Measurements from ENCODE around the gene EEPD1. TPM values are rescaled to one million over a fixed set of nuclear protein-coding genes. Genes with fewer than 3 reads are reported as not detected.

Gene EEPD1
- polyA plus RNA-seq, 1 of the 3 experiments (the other 2 are of a cell fraction) = 5.0 TPM

DNA sequence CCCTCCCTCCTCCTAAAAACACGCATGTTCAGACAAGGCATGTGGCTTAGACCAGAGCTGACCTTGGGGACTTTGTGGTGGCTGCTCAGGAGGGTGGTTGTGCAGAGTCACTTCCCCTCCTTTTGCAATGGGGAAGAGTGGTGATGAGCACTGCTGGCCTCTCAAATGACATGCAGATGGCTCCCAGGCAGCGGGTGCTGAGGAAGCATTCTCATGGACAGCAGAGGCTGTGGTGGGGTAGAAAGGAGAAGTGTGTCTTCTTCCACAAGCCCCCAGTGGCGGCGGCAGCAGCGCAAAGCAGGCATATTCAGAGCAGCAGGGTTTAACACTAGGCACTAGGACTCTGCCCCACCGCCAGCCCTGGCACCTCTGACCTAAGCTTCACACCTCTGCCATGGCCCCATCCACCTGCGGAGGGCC lies 130.7 kb downstream of the EEPD1 start:
- CTCF ChIA-PET = interaction anchor here (0.7 to 25.4 kb wide), 11 partner anchors 8 to 367 kb away, joined by 3 to 369 read pairs (median 4); no protein-coding TSS in a partner anchor
- POLR2A ChIA-PET = no interaction called here

DNA sequence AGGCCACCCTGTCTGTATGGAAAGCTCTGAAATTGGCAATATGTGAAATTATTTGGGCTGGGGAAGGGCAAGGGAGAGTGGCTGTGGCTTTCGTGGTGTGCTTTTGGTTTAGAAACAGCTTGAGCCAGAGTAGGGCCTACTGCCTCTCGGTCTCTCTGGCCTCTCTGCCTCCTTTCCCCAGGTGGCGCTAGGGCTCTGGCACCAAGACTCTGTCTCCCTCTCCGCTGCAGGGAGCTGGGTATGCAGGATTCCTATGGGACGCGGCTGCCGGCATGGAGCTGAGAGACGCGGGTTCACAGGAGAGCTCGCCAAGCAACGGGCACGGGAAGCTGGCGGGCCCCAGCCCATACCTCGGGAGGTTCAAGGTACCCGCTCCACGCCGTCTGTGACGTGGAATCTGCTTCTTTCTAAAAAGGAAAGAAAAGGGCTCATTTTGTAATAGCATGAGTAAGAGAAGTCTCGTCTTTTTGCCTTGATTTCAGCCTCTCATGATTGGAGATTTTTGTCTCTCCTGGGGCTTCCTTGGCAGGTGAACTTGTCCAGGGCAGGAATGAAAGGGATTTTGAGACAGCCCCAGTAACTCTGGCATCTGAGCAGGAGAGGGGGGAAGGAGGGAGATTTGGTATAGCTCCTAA lies 131.5 kb downstream of the EEPD1 start:
- Histone ChIP-seq H4K20me1 (ENCODE audit: insufficient read depth) (no peaks in the 10 kb centered on the region), H3K27ac (ENCODE audit: low read depth in 2 of 2, low read length in 1 of 2) (no peak overlapping the region), H3K4me3 (ENCODE audit: low read depth in 2 of 2, low read length in 1 of 2) (no peak overlapping the region), H3K4me2 (no peak overlapping the region), H3K79me2 (ENCODE audit: insufficient read depth) (no peaks in the 10 kb centered on the region), H3K4me1 (ENCODE audit: control insufficient read depth in 1 of 2, insufficient read depth in 2 of 2, low read depth in 1 of 2, low read length in 1 of 2) (peaks cover 16 to 45% of the 10 kb centered on the region in 2 experiments), H3K9ac (no peak overlapping the region), H3K36me3 (replicated peaks in 1 of 2; ENCODE audit: control insufficient read depth in 1 of 2, insufficient read depth in 2 of 2, low read length in 1 of 2) (peaks cover 0 to 3% of the 10 kb centered on the region in 2 experiments), H3F3A (replicated peaks; ENCODE audit: insufficient read depth) (peaks cover 11% of the 10 kb centered on the region), H3K9me2 (no peaks in the 10 kb centered on the region), H3K9me3 (no peaks in the 10 kb centered on the region), H3K27me3 (ENCODE audit: insufficient read depth) (no peaks in the 10 kb centered on the region), H2AFZ (ENCODE audit: low read depth) (no peak overlapping the region)
- WGBS (ENCODE audit: low lambda C conversion rate) = 98% methylated on average over 19 of the region's 19 CpGs
- CTCF ChIA-PET = interaction anchor here (0.7 to 25.4 kb wide), 12 partner anchors 7 to 367 kb away, joined by 3 to 369 read pairs (median 4); no protein-coding TSS in a partner anchor
- POLR2A ChIA-PET = no interaction called here
- no peak for DNase-seq
- TF ChIP-seq TAF1 (IDR thresholded peaks at IDR 0.05; ENCODE audit: borderline replicate concordance, low read depth, low read length) (no peak), NFIC (IDR thresholded peaks at IDR 0.05; ENCODE audit: borderline replicate concordance) (no peak), JUND (IDR thresholded peaks at IDR 0.05) (no peak), TEAD4 (IDR thresholded peaks at IDR 0.05; ENCODE audit: borderline replicate concordance, insufficient read depth) (no peak), FOSL2 (IDR thresholded peaks at IDR 0.05; ENCODE audit: borderline replicate concordance, low read depth) (no peak), TCF12 (IDR thresholded peaks at IDR 0.05) (no peak), MXI1 (IDR thresholded peaks at IDR 0.05; ENCODE audit: low read depth, low read length) (no peak), YY1 (IDR thresholded peaks at IDR 0.05; ENCODE audit: low read depth) (no peak)
- TF ChIP-seq, protein P1, sequence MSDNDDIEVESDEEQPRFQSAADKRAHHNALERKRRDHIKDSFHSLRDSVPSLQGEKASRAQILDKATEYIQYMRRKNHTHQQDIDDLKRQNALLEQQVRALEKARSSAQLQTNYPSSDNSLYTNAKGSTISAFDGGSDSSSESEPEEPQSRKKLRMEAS (IDR thresholded peaks at IDR 0.05; ENCODE audit: low read depth) = no peak
- TF ChIP-seq, protein P2, sequence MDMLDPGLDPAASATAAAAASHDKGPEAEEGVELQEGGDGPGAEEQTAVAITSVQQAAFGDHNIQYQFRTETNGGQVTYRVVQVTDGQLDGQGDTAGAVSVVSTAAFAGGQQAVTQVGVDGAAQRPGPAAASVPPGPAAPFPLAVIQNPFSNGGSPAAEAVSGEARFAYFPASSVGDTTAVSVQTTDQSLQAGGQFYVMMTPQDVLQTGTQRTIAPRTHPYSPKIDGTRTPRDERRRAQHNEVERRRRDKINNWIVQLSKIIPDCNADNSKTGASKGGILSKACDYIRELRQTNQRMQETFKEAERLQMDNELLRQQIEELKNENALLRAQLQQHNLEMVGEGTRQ (IDR thresholded peaks at IDR 0.05; ENCODE audit: borderline replicate concordance, low read depth, low read length) = no peak
- TF ChIP-seq, protein P3, sequence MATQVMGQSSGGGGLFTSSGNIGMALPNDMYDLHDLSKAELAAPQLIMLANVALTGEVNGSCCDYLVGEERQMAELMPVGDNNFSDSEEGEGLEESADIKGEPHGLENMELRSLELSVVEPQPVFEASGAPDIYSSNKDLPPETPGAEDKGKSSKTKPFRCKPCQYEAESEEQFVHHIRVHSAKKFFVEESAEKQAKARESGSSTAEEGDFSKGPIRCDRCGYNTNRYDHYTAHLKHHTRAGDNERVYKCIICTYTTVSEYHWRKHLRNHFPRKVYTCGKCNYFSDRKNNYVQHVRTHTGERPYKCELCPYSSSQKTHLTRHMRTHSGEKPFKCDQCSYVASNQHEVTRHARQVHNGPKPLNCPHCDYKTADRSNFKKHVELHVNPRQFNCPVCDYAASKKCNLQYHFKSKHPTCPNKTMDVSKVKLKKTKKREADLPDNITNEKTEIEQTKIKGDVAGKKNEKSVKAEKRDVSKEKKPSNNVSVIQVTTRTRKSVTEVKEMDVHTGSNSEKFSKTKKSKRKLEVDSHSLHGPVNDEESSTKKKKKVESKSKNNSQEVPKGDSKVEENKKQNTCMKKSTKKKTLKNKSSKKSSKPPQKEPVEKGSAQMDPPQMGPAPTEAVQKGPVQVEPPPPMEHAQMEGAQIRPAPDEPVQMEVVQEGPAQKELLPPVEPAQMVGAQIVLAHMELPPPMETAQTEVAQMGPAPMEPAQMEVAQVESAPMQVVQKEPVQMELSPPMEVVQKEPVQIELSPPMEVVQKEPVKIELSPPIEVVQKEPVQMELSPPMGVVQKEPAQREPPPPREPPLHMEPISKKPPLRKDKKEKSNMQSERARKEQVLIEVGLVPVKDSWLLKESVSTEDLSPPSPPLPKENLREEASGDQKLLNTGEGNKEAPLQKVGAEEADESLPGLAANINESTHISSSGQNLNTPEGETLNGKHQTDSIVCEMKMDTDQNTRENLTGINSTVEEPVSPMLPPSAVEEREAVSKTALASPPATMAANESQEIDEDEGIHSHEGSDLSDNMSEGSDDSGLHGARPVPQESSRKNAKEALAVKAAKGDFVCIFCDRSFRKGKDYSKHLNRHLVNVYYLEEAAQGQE (IDR thresholded peaks at IDR 0.05; ENCODE audit: low read depth, low read length) = no peak

More for the DNA sequence above, 130.7 kb downstream of the EEPD1 start:
- no peaks in the 10 kb centered on the region for H3K36me3 ChIP-seq (replicated peaks in 1 of 2; ENCODE audit: control insufficient read depth in 1 of 2, insufficient read depth in 2 of 2, low read length in 1 of 2)
- peaks cover 22 to 54% of the 10 kb centered on the region in 2 experiments for H3K4me1 ChIP-seq (ENCODE audit: control insufficient read depth in 1 of 2, insufficient read depth in 2 of 2, low read depth in 1 of 2, low read length in 1 of 2)
- no peak overlapping the region for H3K4me2 ChIP-seq
- WGBS (ENCODE audit: low lambda C conversion rate) = 96% methylated on average over 7 of the region's 7 CpGs
- no peaks in the 10 kb centered on the region for H3K9me3 ChIP-seq
- TF ChIP-seq YY1 (IDR thresholded peaks at IDR 0.05; ENCODE audit: low read depth) (no peak), SMC3 (IDR thresholded peaks at IDR 0.05; ENCODE audit: low read depth, low read length) (no peak), JUND (IDR thresholded peaks at IDR 0.05) (no peak), FOXJ3 (CRISPR knock-in tag; IDR thresholded peaks at IDR 0.05) (no peak), MEF2A (IDR thresholded peaks at IDR 0.05; ENCODE audit: borderline replicate concordance, low read depth) (no peak), RAD21 (IDR thresholded peaks at IDR 0.05; ENCODE audit: low read length) (no peak), FOSL2 (IDR thresholded peaks at IDR 0.05; ENCODE audit: borderline replicate concordance, low read depth) (no peak), TCF12 (IDR thresholded peaks at IDR 0.05) (no peak), RCOR1 (IDR thresholded peaks at IDR 0.05; ENCODE audit: low read length) (no peak), TAF1 (IDR thresholded peaks at IDR 0.05; ENCODE audit: borderline replicate concordance, low read depth, low read length) (no peak), GATA2 (CRISPR knock-in tag; IDR thresholded peaks at IDR 0.05) (no peak), NRF1 (IDR thresholded peaks at IDR 0.05; ENCODE audit: low read depth, low read length) (no peak), GABPA (IDR thresholded peaks at IDR 0.05; ENCODE audit: low read depth) (no peak), RXRA (IDR thresholded peaks at IDR 0.05; ENCODE audit: borderline replicate concordance, low read depth) (no peak), MXI1 (IDR thresholded peaks at IDR 0.05; ENCODE audit: low read depth, low read length) (no peak)
- TF ChIP-seq, protein P3 (IDR thresholded peaks at IDR 0.05; ENCODE audit: low read depth, low read length) = no peak
- no peak overlapping the region for H3K9ac ChIP-seq
- no peaks in the 10 kb centered on the region for H3K79me2 ChIP-seq (ENCODE audit: insufficient read depth)
- no peaks in the 10 kb centered on the region for H4K20me1 ChIP-seq (ENCODE audit: insufficient read depth)
- H3K27me3 ChIP-seq (ENCODE audit: insufficient read depth) = no peaks in the 10 kb centered on the region
- peaks cover 11% of the 10 kb centered on the region for H3F3A ChIP-seq (replicated peaks; ENCODE audit: insufficient read depth)
- H3K9me2 ChIP-seq = no peaks in the 10 kb centered on the region
- no peak for DNase-seq
- no peak overlapping the region for H2AFZ ChIP-seq (ENCODE audit: low read depth)
- no peak overlapping the region for H3K4me3 ChIP-seq (ENCODE audit: low read depth in 2 of 2, low read length in 1 of 2)
- H3K27ac ChIP-seq (ENCODE audit: low read depth in 2 of 2, low read length in 1 of 2) = no peak overlapping the region

Data from SK-N-SH (cell line).